A673 (cell line): ENCODE results near the gene CTRL.

ENCODE experiments used
- CTCF ChIP-seq: fragments of 300-800, 200-600 bp; sonication (generic); conservative IDR thresholded peaks from 2 replicates; pipeline ENCODE4 v1.5.1; 2017; ENCODE audit warnings: low read depth, mild to moderate bottlenecking, antibody characterized with exemption, low read length, moderate library complexity, mixed read lengths
- EZH2 ChIP-seq: fragments of 200-600 bp; sonication (generic); IDR thresholded peaks from 2 replicates; pipeline ENCODE4 v1.6.1; 2017; ENCODE audit warnings: borderline replicate concordance, low read depth, mild to moderate bottlenecking, mixed read lengths, antibody characterized with exemption, low read length; ENCODE audit not compliant: poor library complexity, severe bottlenecking

- TF ChIP-seq CTCF (no peak), EZH2 (no peak)
Measured at GRCh38 chr16:67915831-67916723, 15.6 kb downstream of the CTRL start.
